ENCODE results near the gene IL15. TPM values are rescaled to one million over a fixed set of nuclear protein-coding genes. Genes with fewer than 3 reads are reported as not detected.
"Not testable (repeated sequence)": the region's sequence is repeated elsewhere in the genome, so short reads cannot be mapped to it uniquely, and the experiment has no call there.

IL15 gene
- total and polyA plus RNA-seq, 3 donors from 2014 or later: 1.5 to 2.7 (median 1.7) TPM

DNA sequence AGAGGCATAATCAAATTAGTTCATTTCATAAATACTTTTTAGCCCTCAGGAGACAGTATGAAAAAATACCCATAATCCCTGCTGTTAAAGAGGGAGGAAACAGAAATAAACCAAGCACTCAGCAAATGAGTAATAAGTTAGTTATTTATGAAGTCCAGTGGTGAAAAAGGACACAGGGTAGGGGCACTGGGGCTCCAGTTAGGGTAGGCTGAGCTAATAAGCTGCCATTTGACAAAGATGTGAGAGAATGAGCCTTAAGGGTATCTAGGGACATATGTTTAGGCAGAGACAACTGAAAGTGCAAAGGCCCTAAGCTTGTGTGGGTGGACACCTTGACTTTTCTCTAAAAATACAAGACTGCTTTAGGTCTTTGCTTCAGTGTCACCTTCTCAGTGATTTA is 94.4 kb downstream of the IL15 start:
- H3K27me3 ChIP-seq: no peaks in the 10 kb centered on the region
- intact Hi-C loops (cut with DNase I; ENCODE audit: low total_unique reads): no loop called here
- H3K27ac ChIP-seq: no peak overlapping the region
- no peaks in the 10 kb centered on the region for H3K4me1 ChIP-seq
- no peak overlapping the region for H3K4me3 ChIP-seq
- TF ChIP-seq, protein P1, sequence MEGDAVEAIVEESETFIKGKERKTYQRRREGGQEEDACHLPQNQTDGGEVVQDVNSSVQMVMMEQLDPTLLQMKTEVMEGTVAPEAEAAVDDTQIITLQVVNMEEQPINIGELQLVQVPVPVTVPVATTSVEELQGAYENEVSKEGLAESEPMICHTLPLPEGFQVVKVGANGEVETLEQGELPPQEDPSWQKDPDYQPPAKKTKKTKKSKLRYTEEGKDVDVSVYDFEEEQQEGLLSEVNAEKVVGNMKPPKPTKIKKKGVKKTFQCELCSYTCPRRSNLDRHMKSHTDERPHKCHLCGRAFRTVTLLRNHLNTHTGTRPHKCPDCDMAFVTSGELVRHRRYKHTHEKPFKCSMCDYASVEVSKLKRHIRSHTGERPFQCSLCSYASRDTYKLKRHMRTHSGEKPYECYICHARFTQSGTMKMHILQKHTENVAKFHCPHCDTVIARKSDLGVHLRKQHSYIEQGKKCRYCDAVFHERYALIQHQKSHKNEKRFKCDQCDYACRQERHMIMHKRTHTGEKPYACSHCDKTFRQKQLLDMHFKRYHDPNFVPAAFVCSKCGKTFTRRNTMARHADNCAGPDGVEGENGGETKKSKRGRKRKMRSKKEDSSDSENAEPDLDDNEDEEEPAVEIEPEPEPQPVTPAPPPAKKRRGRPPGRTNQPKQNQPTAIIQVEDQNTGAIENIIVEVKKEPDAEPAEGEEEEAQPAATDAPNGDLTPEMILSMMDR (IDR thresholded peaks at IDR 0.05): no peak
- TF ChIP-seq POLR2A (IDR thresholded peaks at IDR 0.05): no peak
- H3K9me3 ChIP-seq: no peaks in the 10 kb centered on the region
- no peaks in the 10 kb centered on the region for H3K36me3 ChIP-seq (ENCODE audit: low read depth, missing control alignments)
- DNase-seq: no peak

DNA sequence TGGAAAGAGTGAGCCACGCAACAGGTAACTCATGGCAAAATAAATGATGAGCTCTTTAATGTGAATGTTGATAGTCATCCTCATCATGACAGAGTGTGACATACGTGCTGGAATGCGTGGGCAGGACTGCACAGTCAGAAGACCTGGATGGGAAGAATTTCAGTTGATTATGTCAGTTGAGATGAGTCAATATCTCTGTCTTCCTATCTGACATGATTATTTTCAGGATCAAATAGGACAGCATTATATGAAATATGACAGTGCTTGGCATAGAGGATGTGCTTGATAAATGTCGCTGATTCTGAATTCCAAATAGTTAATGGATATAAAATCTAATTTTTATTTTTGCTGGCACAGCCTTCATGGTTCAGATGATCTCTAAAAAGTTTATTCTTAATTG is 95.1 kb downstream of the IL15 start:
- TF ChIP-seq, protein P1 (IDR thresholded peaks at IDR 0.05): no peak
- no peak for TF ChIP-seq POLR2A (IDR thresholded peaks at IDR 0.05)

DNA sequence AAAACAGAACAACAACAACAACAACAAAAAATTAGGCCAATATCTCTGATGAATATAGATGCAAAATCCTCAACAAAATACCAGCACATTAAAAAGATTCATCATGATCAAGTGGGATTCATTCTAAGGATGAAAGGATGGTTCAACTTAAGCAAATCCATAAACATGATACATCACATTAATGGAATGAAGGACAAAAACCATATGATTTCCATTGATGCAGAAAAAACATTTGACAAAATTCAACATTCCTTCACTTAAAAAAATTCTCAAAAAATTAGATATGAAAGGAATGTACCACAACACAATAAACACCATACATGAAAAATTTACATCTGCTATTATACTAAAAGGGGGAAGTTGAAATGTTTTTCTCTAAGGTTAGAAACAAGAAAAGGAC is 103.3 kb downstream of the IL15 start:
- TF ChIP-seq, protein P1 (IDR thresholded peaks at IDR 0.05): no peak
- no peak for TF ChIP-seq POLR2A (IDR thresholded peaks at IDR 0.05)
- Histone ChIP-seq H3K9me3 (no peaks in the 10 kb centered on the region), H3K4me1 (no peaks in the 10 kb centered on the region), H3K4me3 (no peak overlapping the region), H3K27me3 (no peaks in the 10 kb centered on the region), H3K36me3 (ENCODE audit: low read depth, missing control alignments) (no peaks in the 10 kb centered on the region), H3K27ac (no peak overlapping the region)
- intact Hi-C loops (cut with DNase I; ENCODE audit: low total_unique reads): no loop called here
- DNase-seq: no peak

More for the DNA sequence above, 95.1 kb downstream of the IL15 start:
- Histone ChIP-seq H3K4me1 (no peaks in the 10 kb centered on the region), H3K27me3 (no peaks in the 10 kb centered on the region), H3K9me3 (no peaks in the 10 kb centered on the region), H3K36me3 (ENCODE audit: low read depth, missing control alignments) (no peaks in the 10 kb centered on the region), H3K4me3 (no peak overlapping the region), H3K27ac (no peak overlapping the region)
- intact Hi-C loops (cut with DNase I; ENCODE audit: low total_unique reads): no loop called here
- no peak for DNase-seq
- 90% methylated on average over 4 of the region's 4 CpGs for WGBS, 2 donors

DNA sequence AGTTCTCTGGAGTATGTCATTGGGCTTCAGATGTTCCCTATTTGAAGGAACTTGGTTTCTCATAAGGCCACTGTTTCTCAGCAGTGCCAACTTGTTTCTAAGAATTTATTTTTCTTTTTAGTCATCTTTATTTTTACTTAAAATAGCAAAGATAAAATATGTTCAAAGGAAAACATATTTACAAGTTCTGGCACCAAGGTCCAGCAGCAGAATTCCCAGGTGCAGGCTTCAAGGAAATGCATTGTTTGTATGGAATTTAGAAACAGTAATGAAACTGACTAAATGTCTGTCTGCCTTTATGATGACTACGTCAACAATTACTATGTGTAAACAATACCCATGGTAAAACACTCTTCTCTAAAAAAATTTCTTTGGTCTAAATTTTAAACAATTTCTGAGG is 109.6 kb downstream of the IL15 start:
- no peaks in the 10 kb centered on the region for H3K9me3 ChIP-seq
- no peak for DNase-seq
- 87 to 89% methylated on average over 1 of the region's 1 CpG for WGBS, 2 donors
- intact Hi-C loops (cut with DNase I; ENCODE audit: low total_unique reads): no loop called here
- H3K36me3 ChIP-seq (ENCODE audit: low read depth, missing control alignments): no peaks in the 10 kb centered on the region
- no peaks in the 10 kb centered on the region for H3K4me1 ChIP-seq
- no peak overlapping the region for H3K27ac ChIP-seq
- H3K27me3 ChIP-seq: no peaks in the 10 kb centered on the region
- TF ChIP-seq POLR2A (IDR thresholded peaks at IDR 0.05): no peak
- TF ChIP-seq, protein P1 (IDR thresholded peaks at IDR 0.05): no peak
- H3K4me3 ChIP-seq: no peak overlapping the region

DNA sequence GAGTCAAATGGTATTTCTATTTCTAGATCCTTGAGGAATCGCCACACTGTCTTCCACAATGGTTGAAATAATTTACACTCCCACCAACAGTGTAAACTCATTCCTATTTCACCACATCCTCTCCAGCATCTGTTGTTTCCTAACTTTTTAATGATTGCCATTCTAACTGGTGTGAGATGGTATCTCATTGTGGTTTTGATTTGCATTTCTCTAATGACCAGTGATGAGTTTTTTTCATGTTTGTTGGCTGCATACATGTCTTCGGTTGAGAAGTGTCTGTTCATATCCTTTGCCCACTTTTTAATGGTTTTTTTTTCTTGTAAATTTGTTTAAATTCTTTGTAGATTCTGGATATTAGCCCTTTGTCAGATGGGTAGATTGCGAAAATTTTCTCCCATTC is 115.4 kb downstream of the IL15 start:
- H3K4me3 ChIP-seq; H3K36me3 ChIP-seq (ENCODE audit: low read depth, missing control alignments); intact Hi-C loops (cut with DNase I; ENCODE audit: low total_unique reads); H3K9me3 ChIP-seq; H3K27ac ChIP-seq; DNase-seq; H3K4me1 ChIP-seq; H3K27me3 ChIP-seq: not testable (repeated sequence)
- 90 to 98% methylated on average over 3 of the region's 3 CpGs for WGBS, 2 donors

Data from testis (tissue), 3 donors.